Fibroblast of mammary gland (primary cell): ENCODE measurements around the gene SIM1.

ENCODE experiments used
- DNase-seq: peaks from one replicate; pipeline ENCODE4 v3.0.0-alpha.2; 2010; ENCODE audit warnings: low read depth
- H3K4me3 ChIP-seq: 2 replicates; pipeline ENCODE4 v1.5.1; 2011; ENCODE audit warnings: low read depth, mild to moderate bottlenecking, low read length, moderate library complexity; ENCODE audit not compliant: control insufficient read depth
- TF ChIP-seq, protein P1 (sequence below): conservative IDR thresholded peaks from 2 replicates; pipeline ENCODE4 v1.5.1; 2011; ENCODE audit warnings: low read depth, low read length, inconsistent platforms; ENCODE audit not compliant: control insufficient read depth, insufficient read depth

Gene SIM1

GRCh38 chr6:100466410-100467128 lies 1.8 kb upstream of the SIM1 start:
- TF ChIP-seq, protein P1, sequence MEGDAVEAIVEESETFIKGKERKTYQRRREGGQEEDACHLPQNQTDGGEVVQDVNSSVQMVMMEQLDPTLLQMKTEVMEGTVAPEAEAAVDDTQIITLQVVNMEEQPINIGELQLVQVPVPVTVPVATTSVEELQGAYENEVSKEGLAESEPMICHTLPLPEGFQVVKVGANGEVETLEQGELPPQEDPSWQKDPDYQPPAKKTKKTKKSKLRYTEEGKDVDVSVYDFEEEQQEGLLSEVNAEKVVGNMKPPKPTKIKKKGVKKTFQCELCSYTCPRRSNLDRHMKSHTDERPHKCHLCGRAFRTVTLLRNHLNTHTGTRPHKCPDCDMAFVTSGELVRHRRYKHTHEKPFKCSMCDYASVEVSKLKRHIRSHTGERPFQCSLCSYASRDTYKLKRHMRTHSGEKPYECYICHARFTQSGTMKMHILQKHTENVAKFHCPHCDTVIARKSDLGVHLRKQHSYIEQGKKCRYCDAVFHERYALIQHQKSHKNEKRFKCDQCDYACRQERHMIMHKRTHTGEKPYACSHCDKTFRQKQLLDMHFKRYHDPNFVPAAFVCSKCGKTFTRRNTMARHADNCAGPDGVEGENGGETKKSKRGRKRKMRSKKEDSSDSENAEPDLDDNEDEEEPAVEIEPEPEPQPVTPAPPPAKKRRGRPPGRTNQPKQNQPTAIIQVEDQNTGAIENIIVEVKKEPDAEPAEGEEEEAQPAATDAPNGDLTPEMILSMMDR = no peak
- H3K4me3 ChIP-seq = no peak overlapping the region
- DNase-seq = no peak

- H3K4me3 ChIP-seq = no peak overlapping the region
- no peak for DNase-seq
- TF ChIP-seq, protein P1 = no peak
Observed at GRCh38 chr6:100465701-100466409, 1.1 kb upstream of the SIM1 start.

GRCh38 chr6:100464162-100464851 lies 414 bp downstream of the SIM1 start:
- TF ChIP-seq, protein P1 = no peak
- H3K4me3 ChIP-seq = peak overlapping the region; percentile 41
- DNase-seq = no peak

DNA sequence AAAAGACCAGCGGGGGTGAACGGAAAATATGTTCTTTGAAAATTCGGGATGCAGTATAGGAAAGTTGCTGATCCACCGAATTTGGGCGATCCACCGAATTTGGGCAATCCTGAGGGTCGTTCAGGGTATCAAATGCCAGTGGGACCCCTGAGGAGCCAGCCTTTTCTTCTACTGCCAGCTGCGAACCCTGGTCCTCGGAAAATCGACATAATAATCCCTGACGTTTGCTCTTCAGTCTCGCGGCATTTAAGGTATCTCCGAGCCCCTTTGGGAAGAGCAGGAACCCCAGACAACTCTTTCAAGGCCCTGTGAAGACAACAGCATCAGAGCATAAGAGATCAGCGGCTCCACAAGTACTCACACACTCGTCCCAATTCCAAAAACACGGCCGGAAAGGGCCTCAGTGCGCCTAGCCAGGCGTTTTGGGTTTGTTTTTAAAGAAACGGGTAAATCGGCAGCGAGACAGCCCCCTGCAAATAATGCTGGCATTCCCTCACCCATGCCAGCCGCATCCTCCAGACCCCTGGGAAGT lies 1.0 kb downstream of the SIM1 start:
- TF ChIP-seq, protein P1 = no peak
- DNase-seq = no peak
- peak overlapping the region; percentile 37 for H3K4me3 ChIP-seq

DNA sequence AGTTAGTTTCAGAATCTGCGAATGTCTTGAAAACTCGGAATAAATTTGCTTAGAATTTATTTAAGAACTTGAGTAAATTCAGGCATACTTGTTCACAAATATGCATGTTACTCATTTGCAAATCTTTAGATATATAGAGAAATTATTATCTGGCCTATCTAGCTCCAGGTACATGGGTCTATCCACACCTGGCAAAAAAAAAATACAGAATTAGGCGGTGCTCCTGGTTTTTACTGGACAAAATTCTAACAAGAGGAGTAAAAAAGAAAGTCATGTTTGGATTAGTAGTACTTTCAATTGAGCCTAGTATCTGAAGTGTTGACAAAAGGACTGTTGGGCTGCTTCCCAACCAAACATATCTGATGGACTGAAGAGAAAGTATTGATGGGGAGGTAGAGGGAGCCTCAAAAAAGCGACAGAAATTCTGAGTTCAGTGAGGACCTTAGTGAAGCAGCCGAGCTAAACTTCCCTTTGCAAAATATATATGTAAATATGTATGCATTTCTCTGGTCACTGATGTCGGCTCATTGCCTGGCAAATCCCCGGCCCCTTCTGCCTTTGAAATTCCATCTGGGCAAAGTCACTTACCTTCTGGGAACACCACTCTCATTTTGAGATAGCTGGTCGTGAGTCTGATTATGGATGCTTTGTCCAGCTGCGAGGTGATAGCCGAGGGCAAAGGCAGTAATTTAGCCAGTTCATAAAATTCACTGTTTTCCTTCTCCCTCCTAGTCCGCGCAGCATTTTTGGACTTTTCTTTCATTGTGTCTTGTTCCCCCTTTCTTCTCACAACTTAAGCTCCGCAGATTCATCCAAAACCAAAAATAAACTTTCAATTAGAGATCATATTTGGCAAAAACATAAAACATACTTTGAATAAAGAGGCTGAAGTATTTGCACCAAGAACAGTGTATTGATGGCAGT lies 1.8 kb downstream of the SIM1 start:
- TF ChIP-seq, protein P1 = no peak
- H3K4me3 ChIP-seq = no peak overlapping the region
- no peak for DNase-seq
